Measurements from ENCODE around the gene SLC25A40.
A peak's percentile ranks its signal among the peaks of the same experiment; 100 is the strongest.

The SLC25A40 gene

GRCh38 chr7:87885018-87885417 is 8.9 kb upstream of the SLC25A40 start:
- no peak for TF ChIP-seq HDGF (IDR thresholded peaks at IDR 0.05; ENCODE audit: borderline replicate concordance)
- CTCF ChIA-PET = no interaction called here
- DNase-seq (ENCODE audit: extremely low spot score) = no peak
- POLR2A ChIA-PET = interaction anchor here (2.6 kb wide), 1 partner anchor 9 kb away, joined by 6 read pairs; the partner anchor contains the start of genes DBF4 and SLC25A40

GRCh38 chr7:87882151-87882937 is 6.2 kb upstream of the SLC25A40 start:
- ChIA-PET CTCF (interaction anchor here (0.6 kb wide), 1 partner anchor 225 kb away, joined by 3 read pairs; no protein-coding TSS in a partner anchor), POLR2A (no interaction called here)
- no peak for DNase-seq (ENCODE audit: extremely low spot score)
- TF ChIP-seq ARNT (IDR thresholded peaks at IDR 0.05) (no peak), FOXM1 (IDR thresholded peaks at IDR 0.05; ENCODE audit: borderline replicate concordance) (no peak), TARDBP (IDR thresholded peaks at IDR 0.05) (no peak), SP1 (IDR thresholded peaks at IDR 0.05) (no peak), L3MBTL2 (conservative IDR thresholded peaks at IDR 0.05) (no peak), SUZ12 (IDR thresholded peaks at IDR 0.05) (no peak), BHLHE40 (IDR thresholded peaks at IDR 0.05; ENCODE audit: borderline replicate concordance) (no peak), ZNF384 (IDR thresholded peaks at IDR 0.05) (no peak), FOXK2 (IDR thresholded peaks at IDR 0.05) (no peak), PKNOX1 (IDR thresholded peaks at IDR 0.05) (no peak), HDGF (IDR thresholded peaks at IDR 0.05; ENCODE audit: borderline replicate concordance) (no peak), ELF4 (IDR thresholded peaks at IDR 0.05) (no peak), LEF1 (IDR thresholded peaks at IDR 0.05; ENCODE audit: borderline replicate concordance) (no peak), CTBP1 (IDR thresholded peaks at IDR 0.05; ENCODE audit: borderline replicate concordance) (no peak)

- no peak for DNase-seq (ENCODE audit: extremely low spot score)
- POLR2A ChIA-PET = no interaction called here
- CTCF ChIA-PET = no interaction called here
- TF ChIP-seq SP1 (IDR thresholded peaks at IDR 0.05) (no peak), NFRKB (IDR thresholded peaks at IDR 0.05) (no peak), HDGF (IDR thresholded peaks at IDR 0.05; ENCODE audit: borderline replicate concordance) (no peak), ARNT (IDR thresholded peaks at IDR 0.05) (no peak), FOXM1 (IDR thresholded peaks at IDR 0.05; ENCODE audit: borderline replicate concordance) (no peak), ELF4 (IDR thresholded peaks at IDR 0.05) (no peak), ZNF384 (IDR thresholded peaks at IDR 0.05) (no peak), TARDBP (IDR thresholded peaks at IDR 0.05) (no peak), BHLHE40 (IDR thresholded peaks at IDR 0.05; ENCODE audit: borderline replicate concordance) (no peak)
Measured at GRCh38 chr7:87878208-87878735, 2.1 kb upstream of the SLC25A40 start.

- no peak for TF ChIP-seq FOXA1 (IDR thresholded peaks at IDR 0.05)
- no peak for TF ChIP-seq L3MBTL2 (conservative IDR thresholded peaks at IDR 0.05)
- TF ChIP-seq CTBP1 (IDR thresholded peaks at IDR 0.05; ENCODE audit: borderline replicate concordance) = no peak
- no peak for TF ChIP-seq NFRKB (IDR thresholded peaks at IDR 0.05)
- no peak for TF ChIP-seq ARNT (IDR thresholded peaks at IDR 0.05)
- CTCF ChIA-PET = interaction anchor here (0.6 kb wide), 1 partner anchor 405 kb away, joined by 3 read pairs; no protein-coding TSS in a partner anchor
- POLR2A ChIA-PET = interaction anchor here (1.8 kb wide), 1 partner anchor 56 kb away, joined by 9 read pairs; the partner anchor contains the start of gene ADAM22
- no peak for DNase-seq (ENCODE audit: extremely low spot score)
Measured at GRCh38 chr7:87877366-87878040, 1.3 kb upstream of the SLC25A40 start.

GRCh38 chr7:87876869-87877234 is 692 bp upstream of the SLC25A40 start:
- DNase-seq (ENCODE audit: extremely low spot score) = peak; percentile 51
- TF ChIP-seq PKNOX1 (IDR thresholded peaks at IDR 0.05) (no peak), L3MBTL2 (conservative IDR thresholded peaks at IDR 0.05) (peak; percentile 74)
- CTCF ChIA-PET = interaction anchor here (0.6 kb wide), 1 partner anchor 405 kb away, joined by 3 read pairs; no protein-coding TSS in a partner anchor
- POLR2A ChIA-PET = interaction anchor here (1.8 kb wide), 1 partner anchor 56 kb away, joined by 9 read pairs; the partner anchor contains the start of gene ADAM22

- CTCF ChIA-PET = interaction anchor here (1.2 kb wide), 1 partner anchor 11 kb away, joined by 3 read pairs; no protein-coding TSS in a partner anchor
- no peak for TF ChIP-seq LEF1 (IDR thresholded peaks at IDR 0.05; ENCODE audit: borderline replicate concordance)
- TF ChIP-seq PKNOX1 (IDR thresholded peaks at IDR 0.05) = peak; percentile 70
- TF ChIP-seq ZNF384 (IDR thresholded peaks at IDR 0.05) = peak; percentile 25; the same call in 1 of the 2 replicates
- POLR2A ChIA-PET = interaction anchor here (1.1 to 1.8 kb wide), 4 partner anchors 10 to 530 kb away, joined by 4 to 9 read pairs (median 7); partner anchors contain the start of gene ADAM22
- DNase-seq (ENCODE audit: extremely low spot score) = peak; percentile 8
Measured at GRCh38 chr7:87875151-87876039, 765 bp downstream of the SLC25A40 start.

All from HEK293T (cell line).